Heart left ventricle (tissue), 16 donors: ENCODE results near the gene RPS8. TPM values are rescaled to one million over a fixed set of nuclear protein-coding genes. Genes with fewer than 3 reads are reported as not detected.
A peak's percentile ranks its signal among the peaks of the same experiment; 100 is the strongest.
"Not testable (repeated sequence)": the region's sequence is repeated elsewhere in the genome, so short reads cannot be mapped to it uniquely, and the experiment has no call there.

Experiments
- ATAC-seq, 4 donors: fragments of 200-7000 bp; cut with Tn5 transposase; one replicate each; pipeline ENCODE4 v1.9.1; 2020 to 2022; ENCODE audit warnings: moderate library complexity in 4 of 4, mild to moderate bottlenecking in 3 of 4, moderate number of reproducible peaks in 1 of 4
- DNase-seq, 5 donors: peaks; one replicate each; pipeline ENCODE4 v3.0.0-alpha.2; 2020
- H3K27ac ChIP-seq, 12 donors: fragments of 200-600 bp; sonication (generic) in 4 of 12; one replicate each; pipeline versions ENCODE4 v1.5.0 to v1.8.0; 2016 to 2022; ENCODE audit warnings: mild to moderate bottlenecking in 2 of 12
- H3K27me3 ChIP-seq, 9 donors: fragments of 200-600 bp; sonication (generic) in 2 of 9; one replicate each; pipeline versions ENCODE4 v1.5.1 to v1.8.0; 2016 to 2022; ENCODE audit warnings: mild to moderate bottlenecking in 3 of 9
- H3K36me3 ChIP-seq, 9 donors: fragments of 200-600 bp; sonication (generic) in 2 of 9; one replicate each; pipeline versions ENCODE4 v1.5.0 to v1.8.0; 2018 to 2022; ENCODE audit warnings: mild to moderate bottlenecking in 2 of 9
- H3K4me1 ChIP-seq, 12 donors: fragments of 200-600 bp; sonication (generic) in 4 of 12; one replicate each; pipeline versions ENCODE4 v1.5.0 to v1.8.0; 2016 to 2022; ENCODE audit warnings: mild to moderate bottlenecking in 3 of 12
- H3K4me3 ChIP-seq, 12 donors: fragments of 200-600 bp; sonication (generic) in 4 of 12; one replicate each; pipeline versions ENCODE4 v1.5.0 to v1.8.0; 2017 to 2022; ENCODE audit warnings: mild to moderate bottlenecking in 9 of 12, moderate library complexity in 4 of 12
- H3K9me3 ChIP-seq, 12 donors: fragments of 200-600 bp; sonication (generic) in 4 of 12; one replicate each; pipeline versions ENCODE4 v1.5.0 to v1.8.0; 2016 to 2022; ENCODE audit warnings: mild to moderate bottlenecking in 1 of 12
- CTCF ChIP-seq, 12 donors: fragments of 200-600 bp; sonication (generic) in 4 of 12; IDR thresholded peaks; one replicate each; pipeline versions ENCODE4 v1.5.0 to v1.8.0; 2018 to 2022; ENCODE audit warnings: antibody characterized with exemption in 12 of 12, mild to moderate bottlenecking in 5 of 12
- POLR2A ChIP-seq, 2 donors: fragments of 450-650 bp; IDR thresholded peaks; one replicate each; pipeline ENCODE4 v1.6.1; 2017; ENCODE audit warnings: antibody characterized with exemption in 2 of 2, mild to moderate bottlenecking in 2 of 2, moderate library complexity in 2 of 2
- WGBS, 4 donors: extraction: QIAGEN DNeasy Blood & Tissue Kit in 2 of 4; methylation state at CpG; one replicate each; pipeline versions ENCODE4 v1.1.5 to v1.1.7; 2013 to 2018; 5-methylcytosine and 5-hydroxymethylcytosine counted together
- intact Hi-C, 10 donors: fragments of 100-400 bp; cut with DNase I; formaldehyde crosslinking; loops; one replicate each; pipeline versions ENCODE4 v1.11.1 to v1.14.2; 2022
- polyA plus RNA-seq, 2 donors: library from polyadenylated mRNA; stranded (reverse); fragments of 200-250 nt; gene quantifications; one replicate each; pipeline ENCODE4 v1.2.3, GENCODE V29; 2013
- total RNA-seq, 9 donors: library from RNA; depleted of rRNA in 2 of 9; stranded (reverse); fragments of >200 nt in 2 of 9; fragmentation: NEBNext Ultra II Directional in 3 of 9; extraction: Animal tissue kit (Norgen Biotek cat#: 25700) in 3 of 9; gene quantifications; one replicate each; pipeline versions ENCODE4 v1.1.0 to v1.2.4, GENCODE V29; 2016 to 2023
- donor health status: ischemic (EF 13 %, LVEDD 7.1; RV severe dilation, severe dysfunction).
- donor health status: healthy with polysubstance abuse.
- donor health status: DM: no; HTN: yes; CAD: no.
- donor health status: DM: no; HTN: no; CAD: no.
- donor health status: ischemic (EF 25% LVEDD 6.9; RV normal size, moderate dysfunction).
- donor health status: ischemic (EF 25% LVEDD 5.7; RV mildly dilated, moderate dysfunction).
- donor health status: healthy.
- donor health status: DM: yes; HTN: yes; CAD: no.
- donor health status: ischemic (EF 35%, LVEDD 5.7; RV mildly dilated, moderate dysfunction).
- donor health status: nonischemic (EF 11% LVEDD 7.7; RV severe dilation, severe dysfunction).
- donor health status: DM: yes; HTN: yes; CAD: no.
- donor health status: PGD.
- donor health status: ischemic (EF 29% LVEDD 5.4; RV normal size, mild dysfunction).
- donor health status: nonischemic (EF 23%, LVEDD 6.1; RV moderate dilation, normal function).

The RPS8 gene
- total and polyA plus RNA-seq, 11 donors = 576 to 1,848 (median 967) TPM

DNA sequence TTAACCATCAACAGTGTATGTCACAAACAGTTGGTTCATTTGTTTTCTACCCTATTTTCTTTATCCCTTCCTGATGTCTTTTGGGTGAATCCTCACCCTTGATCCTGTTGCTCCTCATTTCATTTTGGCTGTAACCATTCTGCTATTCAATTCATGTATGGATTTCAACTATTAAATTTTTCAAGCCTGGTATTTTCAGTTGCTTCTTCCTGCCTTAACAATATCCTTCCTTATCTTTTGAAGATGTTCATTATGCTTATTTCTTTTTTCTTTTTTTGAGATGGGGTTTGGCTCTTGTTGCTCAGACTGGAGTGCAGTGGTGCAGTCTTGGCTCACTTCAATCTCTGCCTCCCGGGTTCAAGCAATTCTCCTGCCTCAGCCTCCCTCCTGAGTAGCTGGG, 41.6 kb upstream of the RPS8 start:
- DNase-seq (no peak), ATAC-seq (no peak)
- 75 to 87% (median 80%) methylated on average over 1 of the region's 1 CpG for WGBS, 4 donors
- H3K27me3 ChIP-seq = no peaks in the 10 kb centered on the region
- no peak for TF ChIP-seq POLR2A (IDR thresholded peaks at IDR 0.05)
- no peak for TF ChIP-seq CTCF (IDR thresholded peaks at IDR 0.05)
- peak overlapping the region in 2 of 12 donors; percentile 22 to 54 for H3K27ac ChIP-seq
- intact Hi-C loops = loop anchor here in 6 of 10 donors (2.0 to 10.0 kb wide), 9 partner anchors 41 to 771 kb away; partner anchors contain the start of genes HECTD3 (in 2 of the 6), RPS8 (in 2 of the 6), UROD (in 2 of the 6) and ARMH1 (in 1 of the 6)
- no peaks in the 10 kb centered on the region for H3K36me3 ChIP-seq
- H3K4me1 ChIP-seq = peaks cover 0 to 30% (median 9%) of the 10 kb centered on the region in 12 donors
- H3K9me3 ChIP-seq = no peaks in the 10 kb centered on the region
- H3K4me3 ChIP-seq = no peak overlapping the region

- Histone ChIP-seq H3K4me3 (no peak overlapping the region), H3K4me1 (peaks cover 0 to 17% (median 10%) of the 10 kb centered on the region in 12 donors), H3K27me3 (no peaks in the 10 kb centered on the region), H3K36me3 (no peaks in the 10 kb centered on the region), H3K27ac (no peak overlapping the region), H3K9me3 (no peaks in the 10 kb centered on the region)
- WGBS, 4 donors = 88 to 96% (median 94%) methylated on average over 1 of the region's 1 CpG
- intact Hi-C loops = loop anchor here in 5 of 10 donors (5.0 to 10.0 kb wide), 6 partner anchors 41 to 769 kb away; partner anchors contain the start of genes ARMH1 (in 1 of the 5), BEST4 (in 1 of the 5), CCDC163 (in 1 of the 5) and HECTD3 (in 1 of the 5)
- DNase-seq (no peak), ATAC-seq (no peak)
- TF ChIP-seq CTCF (IDR thresholded peaks at IDR 0.05) (no peak), POLR2A (IDR thresholded peaks at IDR 0.05) (no peak)
Measured at GRCh38 chr1:44735992-44736391, 39.3 kb upstream of the RPS8 start.

DNA sequence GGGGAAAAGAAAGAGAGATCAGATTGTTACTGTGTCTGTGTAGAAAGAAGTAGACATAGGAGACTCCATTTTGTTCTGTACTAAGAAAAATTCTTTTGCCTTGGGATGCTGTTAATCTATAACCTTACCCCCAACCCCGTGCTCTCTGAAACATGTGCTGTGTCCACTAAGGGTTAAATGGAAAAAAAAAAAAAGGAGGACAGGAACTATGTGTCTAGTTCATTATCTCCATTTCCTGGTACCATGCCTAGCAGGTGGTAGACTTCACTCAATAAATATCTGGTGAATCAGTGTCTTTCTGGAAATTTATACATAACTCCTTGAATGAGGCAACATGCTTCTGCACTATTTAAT, 36.4 kb upstream of the RPS8 start:
- H3K9me3 ChIP-seq, ATAC-seq, DNase-seq, H3K27me3 ChIP-seq, H3K36me3 ChIP-seq: not testable (repeated sequence)
- Histone ChIP-seq H3K27ac (peak overlapping the region; percentile 43 to 93 (median 86)), H3K4me1 (peaks cover 0 to 13% (median 8%) of the 10 kb centered on the region in 12 donors), H3K4me3 (peak overlapping the region in 11 of 12 donors; percentile 35 to 69 (median 62))
- intact Hi-C loops = loop anchor here in 5 of 10 donors (1.0 to 10.0 kb wide), 7 partner anchors 8 to 766 kb away; partner anchors contain the start of genes ARMH1 (in 1 of the 5), BEST4 (in 1 of the 5), CCDC163 (in 1 of the 5) and HECTD3 (in 1 of the 5)
- 60 to 90% (median 75%) methylated on average over 1 of the region's 1 CpG for WGBS, 4 donors

DNA sequence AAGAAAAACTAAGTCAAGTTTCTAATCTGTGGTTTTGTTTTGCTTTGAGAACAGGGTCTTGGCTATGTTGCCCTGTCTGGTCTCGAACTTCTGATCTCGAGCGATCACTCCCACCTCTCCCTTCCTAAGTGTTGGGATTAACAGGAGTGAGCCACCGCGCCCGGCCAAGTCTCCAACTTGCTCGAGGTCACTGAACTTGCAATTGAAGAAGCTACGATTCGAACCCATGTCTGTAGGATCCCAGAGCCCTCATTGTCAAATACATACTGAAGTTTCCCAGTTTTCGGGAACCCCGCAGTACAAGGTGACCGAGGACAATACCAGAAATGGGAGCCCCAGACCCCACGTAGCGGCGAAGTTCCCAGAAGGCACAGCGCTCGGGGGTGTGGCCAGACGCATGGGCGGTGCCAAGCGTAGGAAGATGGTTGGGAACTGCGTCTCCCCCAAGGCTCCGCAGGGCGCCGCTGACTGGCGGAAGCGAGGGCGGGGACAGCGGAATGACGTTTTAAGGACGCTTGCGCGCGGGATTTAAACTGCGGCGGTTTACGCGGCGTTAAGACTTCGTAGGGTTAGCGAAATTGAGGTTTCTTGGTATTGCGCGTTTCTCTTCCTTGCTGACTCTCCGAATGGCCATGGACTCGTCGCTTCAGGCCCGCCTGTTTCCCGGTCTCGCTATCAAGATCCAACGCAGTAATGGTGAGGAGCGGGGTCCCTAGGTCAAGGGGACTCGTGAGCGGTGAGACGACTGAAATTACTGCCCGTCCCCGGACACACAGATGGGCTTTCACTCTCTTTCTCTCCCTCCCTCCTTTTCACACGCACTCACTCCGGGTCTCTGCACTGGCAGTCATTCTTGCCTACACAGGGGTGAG, 35.8 kb upstream of the RPS8 start, which contains the start of gene KIF2C:
Gene KIF2C, plus strand, starts transcription at position 531 of the 872 bp plus-strand sequence. Its CDS starts 96 bp downstream, at position 627.
- peak in 4 of 12 donors; percentile 3 to 41 (median 26) for TF ChIP-seq CTCF (IDR thresholded peaks at IDR 0.05)
- TF ChIP-seq POLR2A (IDR thresholded peaks at IDR 0.05) = peak in 1 of 2 donors; percentile 69
- H3K36me3 ChIP-seq = no peaks in the 10 kb centered on the region
- peaks cover 0 to 13% (median 8%) of the 10 kb centered on the region in 12 donors for H3K4me1 ChIP-seq
- no peaks in the 10 kb centered on the region for H3K27me3 ChIP-seq
- H3K27ac ChIP-seq = peak within 1 kb of the TSS; percentile 43 to 93 (median 86)
- peak; percentile 100 for ATAC-seq
- H3K4me3 ChIP-seq = peak within 1 kb of the TSS; percentile 19 to 69 (median 60)
- no peaks in the 10 kb centered on the region for H3K9me3 ChIP-seq
- intact Hi-C loops = loop anchor here in 5 of 10 donors (1.0 to 10.0 kb wide), 7 partner anchors 8 to 765 kb away; partner anchors contain the start of genes ARMH1 (in 1 of the 5), BEST4 (in 1 of the 5), CCDC163 (in 1 of the 5) and HECTD3 (in 1 of the 5)
- WGBS, 4 donors = 0 to 1% (median 1%) methylated on average over 52 to 57 of the region's 57 CpGs
- peak; percentile 96 to 98 (median 98) for DNase-seq
